Stimulated activated CD8-positive, alpha-beta memory T cell treated with anti-CD3 and anti-CD28 coated beads, Interleukin-2, amount 100 ng/mL, for 48 hours (primary cell): ENCODE data around the gene SLC4A1AP.
"Not testable (repeated sequence)": the region's sequence is repeated elsewhere in the genome, so short reads cannot be mapped to it uniquely, and the experiment has no call there.

Experiments used
- DNase-seq, 2 donors: peaks; one replicate each; pipeline ENCODE4 v3.0.0-alpha.2; 2020; ENCODE audit warnings: low read depth in 2 of 2

The SLC4A1AP gene

GRCh38 chr2:27652341-27652740 lies 11.3 kb upstream of the SLC4A1AP start:
- no peak for DNase-seq

- no peak for DNase-seq
Observed at GRCh38 chr2:27652790-27653189, 10.9 kb upstream of the SLC4A1AP start.

GRCh38 chr2:27653397-27653796 lies 10.3 kb upstream of the SLC4A1AP start:
- no peak for DNase-seq

GRCh38 chr2:27655155-27655951 lies 8.3 kb upstream of the SLC4A1AP start:
- no peak for DNase-seq

GRCh38 chr2:27661371-27661770 lies 2.3 kb upstream of the SLC4A1AP start:
- DNase-seq, result no peak

- no peak for DNase-seq
Observed at GRCh38 chr2:27664154-27664574, 475 bp downstream of the SLC4A1AP start.

- no peak for DNase-seq
Observed at GRCh38 chr2:27664622-27665363, 1.1 kb downstream of the SLC4A1AP start.

GRCh38 chr2:27667446-27667845 lies 3.8 kb downstream of the SLC4A1AP start:
- DNase-seq, result no peak

GRCh38 chr2:27671235-27671634 lies 7.5 kb downstream of the SLC4A1AP start:
- no peak for DNase-seq

- DNase-seq, result no peak
Observed at GRCh38 chr2:27672723-27673486, 9.2 kb downstream of the SLC4A1AP start.

GRCh38 chr2:27680571-27680970 lies 16.9 kb downstream of the SLC4A1AP start:
- DNase-seq, result no peak

GRCh38 chr2:27681841-27682240 lies 18.2 kb downstream of the SLC4A1AP start:
- no peak for DNase-seq

- DNase-seq, result not testable (repeated sequence)
Observed at GRCh38 chr2:27682334-27682771, 18.7 kb downstream of the SLC4A1AP start.

- DNase-seq, result peak; percentile 71
Observed at GRCh38 chr2:27683390-27684071, 19.8 kb downstream of the SLC4A1AP start.

GRCh38 chr2:27685006-27685405 lies 21.3 kb downstream of the SLC4A1AP start:
- not testable (repeated sequence) for DNase-seq

- no peak for DNase-seq
Observed at GRCh38 chr2:27685577-27685976, 21.9 kb downstream of the SLC4A1AP start.

- DNase-seq, result no peak
Observed at GRCh38 chr2:27687232-27687631, 23.5 kb downstream of the SLC4A1AP start.

- DNase-seq, result no peak
Observed at GRCh38 chr2:27689424-27689823, 25.7 kb downstream of the SLC4A1AP start.

- DNase-seq, result no peak
Observed at GRCh38 chr2:27690052-27690451, 26.4 kb downstream of the SLC4A1AP start.

- DNase-seq, result no peak
Observed at GRCh38 chr2:27697660-27698059, 34.0 kb downstream of the SLC4A1AP start.

GRCh38 chr2:27701676-27702075 lies 38.0 kb downstream of the SLC4A1AP start:
- DNase-seq, result no peak

- DNase-seq, result no peak
Observed at GRCh38 chr2:27702302-27702701, 38.6 kb downstream of the SLC4A1AP start.
